Measurements from ENCODE around the gene CXCL12.

GRCh38 chr10:44424298-44424697, 39.4 kb upstream of the CXCL12 start:
- TF ChIP-seq EP300 (IDR thresholded peaks at IDR 0.05; ENCODE audit: borderline replicate concordance) (no peak), ZBTB7A (IDR thresholded peaks at IDR 0.05; ENCODE audit: low read depth) (no peak), MAX (IDR thresholded peaks at IDR 0.05) (no peak), YY1 (IDR thresholded peaks at IDR 0.05; ENCODE audit: low read depth) (no peak), CEBPB (IDR thresholded peaks at IDR 0.05) (no peak), TAF1 (IDR thresholded peaks at IDR 0.05; ENCODE audit: low read depth) (no peak), RAD21 (IDR thresholded peaks at IDR 0.05; ENCODE audit: low read depth) (no peak), CREB1 (IDR thresholded peaks at IDR 0.05; ENCODE audit: low read depth) (no peak), TEAD4 (IDR thresholded peaks at IDR 0.05) (no peak), EGR1 (IDR thresholded peaks at IDR 0.05) (no peak), TCF12 (IDR thresholded peaks at IDR 0.05; ENCODE audit: low read depth) (no peak)
- TF ChIP-seq, protein P1, sequence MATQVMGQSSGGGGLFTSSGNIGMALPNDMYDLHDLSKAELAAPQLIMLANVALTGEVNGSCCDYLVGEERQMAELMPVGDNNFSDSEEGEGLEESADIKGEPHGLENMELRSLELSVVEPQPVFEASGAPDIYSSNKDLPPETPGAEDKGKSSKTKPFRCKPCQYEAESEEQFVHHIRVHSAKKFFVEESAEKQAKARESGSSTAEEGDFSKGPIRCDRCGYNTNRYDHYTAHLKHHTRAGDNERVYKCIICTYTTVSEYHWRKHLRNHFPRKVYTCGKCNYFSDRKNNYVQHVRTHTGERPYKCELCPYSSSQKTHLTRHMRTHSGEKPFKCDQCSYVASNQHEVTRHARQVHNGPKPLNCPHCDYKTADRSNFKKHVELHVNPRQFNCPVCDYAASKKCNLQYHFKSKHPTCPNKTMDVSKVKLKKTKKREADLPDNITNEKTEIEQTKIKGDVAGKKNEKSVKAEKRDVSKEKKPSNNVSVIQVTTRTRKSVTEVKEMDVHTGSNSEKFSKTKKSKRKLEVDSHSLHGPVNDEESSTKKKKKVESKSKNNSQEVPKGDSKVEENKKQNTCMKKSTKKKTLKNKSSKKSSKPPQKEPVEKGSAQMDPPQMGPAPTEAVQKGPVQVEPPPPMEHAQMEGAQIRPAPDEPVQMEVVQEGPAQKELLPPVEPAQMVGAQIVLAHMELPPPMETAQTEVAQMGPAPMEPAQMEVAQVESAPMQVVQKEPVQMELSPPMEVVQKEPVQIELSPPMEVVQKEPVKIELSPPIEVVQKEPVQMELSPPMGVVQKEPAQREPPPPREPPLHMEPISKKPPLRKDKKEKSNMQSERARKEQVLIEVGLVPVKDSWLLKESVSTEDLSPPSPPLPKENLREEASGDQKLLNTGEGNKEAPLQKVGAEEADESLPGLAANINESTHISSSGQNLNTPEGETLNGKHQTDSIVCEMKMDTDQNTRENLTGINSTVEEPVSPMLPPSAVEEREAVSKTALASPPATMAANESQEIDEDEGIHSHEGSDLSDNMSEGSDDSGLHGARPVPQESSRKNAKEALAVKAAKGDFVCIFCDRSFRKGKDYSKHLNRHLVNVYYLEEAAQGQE (IDR thresholded peaks at IDR 0.05; ENCODE audit: low read depth) = no peak
